HG03442 (cell line): ENCODE results near the gene OR1K1.
"Not testable (repeated sequence)": the region's sequence is repeated elsewhere in the genome, so short reads cannot be mapped to it uniquely, and the experiment has no call there.

Experiments
- ATAC-seq: cut with Tn5 transposase; IDR thresholded peaks from one replicate; pipeline ENCODE4 v1.9.1; 2021; ENCODE audit warnings: mild to moderate bottlenecking, moderate library complexity; ENCODE audit not compliant: unreplicated experiment

The OR1K1 gene, protein sequence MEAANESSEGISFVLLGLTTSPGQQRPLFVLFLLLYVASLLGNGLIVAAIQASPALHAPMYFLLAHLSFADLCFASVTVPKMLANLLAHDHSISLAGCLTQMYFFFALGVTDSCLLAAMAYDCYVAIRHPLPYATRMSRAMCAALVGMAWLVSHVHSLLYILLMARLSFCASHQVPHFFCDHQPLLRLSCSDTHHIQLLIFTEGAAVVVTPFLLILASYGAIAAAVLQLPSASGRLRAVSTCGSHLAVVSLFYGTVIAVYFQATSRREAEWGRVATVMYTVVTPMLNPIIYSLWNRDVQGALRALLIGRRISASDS

DNA sequence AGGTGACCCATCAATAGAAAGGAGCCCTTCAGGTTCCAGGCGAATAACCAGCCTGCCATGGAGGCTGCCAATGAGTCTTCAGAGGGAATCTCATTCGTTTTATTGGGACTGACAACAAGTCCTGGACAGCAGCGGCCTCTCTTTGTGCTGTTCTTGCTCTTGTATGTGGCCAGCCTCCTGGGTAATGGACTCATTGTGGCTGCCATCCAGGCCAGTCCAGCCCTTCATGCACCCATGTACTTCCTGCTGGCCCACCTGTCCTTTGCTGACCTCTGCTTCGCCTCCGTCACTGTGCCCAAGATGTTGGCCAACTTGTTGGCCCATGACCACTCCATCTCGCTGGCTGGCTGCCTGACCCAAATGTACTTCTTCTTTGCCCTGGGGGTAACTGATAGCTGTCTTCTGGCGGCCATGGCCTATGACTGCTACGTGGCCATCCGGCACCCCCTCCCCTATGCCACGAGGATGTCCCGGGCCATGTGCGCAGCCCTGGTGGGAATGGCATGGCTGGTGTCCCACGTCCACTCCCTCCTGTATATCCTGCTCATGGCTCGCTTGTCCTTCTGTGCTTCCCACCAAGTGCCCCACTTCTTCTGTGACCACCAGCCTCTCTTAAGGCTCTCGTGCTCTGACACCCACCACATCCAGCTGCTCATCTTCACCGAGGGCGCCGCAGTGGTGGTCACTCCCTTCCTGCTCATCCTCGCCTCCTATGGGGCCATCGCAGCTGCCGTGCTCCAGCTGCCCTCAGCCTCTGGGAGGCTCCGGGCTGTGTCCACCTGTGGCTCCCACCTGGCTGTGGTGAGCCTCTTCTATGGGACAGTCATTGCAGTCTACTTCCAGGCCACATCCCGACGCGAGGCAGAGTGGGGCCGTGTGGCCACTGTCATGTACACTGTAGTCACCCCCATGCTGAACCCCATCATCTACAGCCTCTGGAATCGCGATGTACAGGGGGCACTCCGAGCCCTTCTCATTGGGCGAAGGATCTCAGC lies at the start of gene OR1K1:
Gene OR1K1, plus strand, starts transcription at position 58 of the 995 bp plus-strand sequence. Its CDS starts 0 bp downstream, at position 58.
- ATAC-seq = no peak

DNA sequence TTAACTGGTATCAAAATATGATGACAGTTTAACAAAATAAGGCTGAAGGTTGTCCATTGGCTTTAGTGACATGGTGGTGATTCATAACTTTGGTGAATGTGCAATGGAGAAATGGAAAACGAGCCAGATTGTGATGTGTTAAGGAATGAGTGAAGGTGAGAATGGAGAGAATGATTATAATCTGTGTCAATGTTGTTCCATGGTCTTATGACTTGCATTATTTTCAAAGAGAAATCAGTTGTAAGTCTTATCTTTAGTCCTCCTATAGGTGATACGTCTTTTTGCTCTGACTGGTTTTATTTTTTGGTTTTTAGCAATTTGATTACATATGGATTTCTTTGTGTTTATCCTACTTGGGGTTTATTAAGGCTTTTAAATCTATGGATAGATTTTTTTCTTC lies 45.1 kb upstream of the OR1K1 start:
- ATAC-seq = no peak

DNA sequence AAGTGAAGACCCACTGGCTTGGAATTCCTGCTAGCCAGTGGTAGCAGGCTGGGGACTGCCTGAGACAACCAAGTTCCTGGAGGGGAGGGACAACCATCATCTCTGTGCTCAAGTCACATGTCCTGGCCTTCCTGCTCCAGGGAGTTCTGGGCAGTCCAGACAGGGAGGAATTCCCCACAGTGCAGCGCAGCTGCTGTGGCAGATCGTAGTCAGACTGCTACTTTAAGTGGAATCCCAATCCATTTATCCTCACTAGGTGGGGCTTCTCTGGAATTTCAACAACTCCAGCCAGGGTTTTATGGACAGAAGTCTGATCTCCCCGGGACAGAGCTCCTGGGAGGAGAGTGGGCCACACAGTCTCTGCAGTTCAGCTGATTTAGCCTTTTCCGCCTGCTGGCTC lies 32.1 kb upstream of the OR1K1 start:
- ATAC-seq = no peak

DNA sequence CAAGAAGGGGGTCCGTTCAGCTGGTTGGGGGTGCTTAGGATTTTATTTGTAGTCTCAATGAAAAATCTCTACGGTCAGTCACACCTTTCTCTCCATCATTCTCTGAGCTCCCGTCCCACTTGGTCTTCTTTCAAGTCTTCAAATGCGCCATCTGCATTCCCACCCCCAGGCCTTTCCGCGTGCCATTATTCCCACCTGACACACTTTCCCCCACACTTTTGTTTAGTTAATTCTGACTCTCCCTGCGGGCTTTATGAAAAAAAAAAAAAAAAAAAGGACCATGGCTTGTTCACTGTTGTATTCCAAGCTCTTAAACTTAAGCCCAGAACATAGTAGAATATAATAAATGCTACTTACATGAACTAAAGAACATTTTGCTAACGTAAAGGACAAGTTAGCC lies 22.9 kb upstream of the OR1K1 start:
- ATAC-seq = no peak

DNA sequence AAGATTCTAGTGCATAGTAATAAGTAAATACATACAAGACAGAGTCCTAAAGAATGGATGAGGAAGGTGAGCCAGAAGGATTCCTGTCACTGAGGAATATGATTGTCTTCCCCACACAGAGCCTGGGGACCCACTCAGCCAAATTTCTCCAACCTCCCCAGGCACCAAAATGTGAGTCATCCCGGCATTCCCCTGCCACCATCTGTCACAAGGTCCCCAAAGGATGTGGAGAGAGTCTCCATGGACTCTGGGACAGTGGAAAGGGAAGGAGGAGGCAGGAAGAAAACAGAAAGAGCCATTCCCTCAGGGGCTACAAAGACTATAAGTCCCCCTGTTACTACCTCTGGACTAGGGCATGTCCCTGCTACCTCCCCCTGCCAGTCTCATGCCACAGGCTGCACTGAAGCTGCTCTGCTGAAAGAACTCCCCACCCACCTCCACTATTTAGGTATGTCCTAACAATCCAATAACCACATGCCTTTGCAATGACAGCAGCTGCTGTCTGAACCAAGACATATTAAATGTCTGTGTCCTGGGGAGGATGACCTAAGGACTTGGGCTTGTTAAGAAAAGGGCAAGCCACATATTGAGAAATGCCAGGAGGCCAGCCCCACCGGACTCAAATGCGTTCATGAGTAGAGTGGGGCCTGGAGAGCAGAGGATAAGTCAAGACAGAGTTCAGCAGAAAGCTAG lies 21.8 kb upstream of the OR1K1 start:
- ATAC-seq = no peak

DNA sequence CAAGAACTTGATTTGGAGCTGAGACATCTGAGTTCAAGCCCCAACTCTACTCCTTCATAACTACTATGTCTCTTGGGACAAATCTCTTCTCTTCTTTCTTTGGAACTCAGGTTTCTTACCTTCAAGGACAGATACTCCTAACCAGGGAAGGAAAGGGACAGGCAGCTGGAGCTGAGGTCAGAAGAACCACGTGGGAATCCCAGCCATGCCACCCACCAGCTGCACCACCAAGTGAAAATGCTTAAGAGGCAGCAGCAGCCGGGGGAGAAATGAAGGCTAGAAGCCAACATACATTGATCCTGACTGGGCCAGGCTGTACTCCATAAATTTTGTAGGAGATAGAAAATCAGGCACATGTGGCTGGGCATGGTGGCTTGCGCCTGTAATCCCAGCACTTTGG lies 20.7 kb upstream of the OR1K1 start:
- ATAC-seq = no peak

GRCh38 chr9:122780026-122780425 lies 19.9 kb upstream of the OR1K1 start:
- no peak for ATAC-seq

- ATAC-seq = no peak
Measured at GRCh38 chr9:122781671-122782070, 18.3 kb upstream of the OR1K1 start.

DNA sequence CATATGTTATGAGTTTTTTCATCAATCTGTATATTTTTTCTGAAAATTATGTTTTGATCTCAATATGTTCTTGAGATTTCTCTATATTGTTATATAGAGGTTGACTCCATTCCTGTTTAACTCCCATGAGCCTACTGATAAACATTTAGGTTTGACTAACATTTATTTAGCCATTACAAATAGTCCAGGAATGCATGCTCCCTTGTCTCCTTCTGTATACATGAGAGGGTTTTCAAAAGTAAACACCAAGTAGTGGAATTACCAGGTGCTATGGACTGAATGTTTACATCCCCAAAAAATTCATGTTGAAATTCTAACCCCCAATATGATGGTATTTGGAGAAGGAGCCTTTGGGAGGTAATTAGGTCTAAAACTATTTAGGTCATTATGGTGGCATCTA lies 14.7 kb upstream of the OR1K1 start:
- ATAC-seq = no peak

- ATAC-seq = no peak
Measured at GRCh38 chr9:122786338-122786737, 13.6 kb upstream of the OR1K1 start.

DNA sequence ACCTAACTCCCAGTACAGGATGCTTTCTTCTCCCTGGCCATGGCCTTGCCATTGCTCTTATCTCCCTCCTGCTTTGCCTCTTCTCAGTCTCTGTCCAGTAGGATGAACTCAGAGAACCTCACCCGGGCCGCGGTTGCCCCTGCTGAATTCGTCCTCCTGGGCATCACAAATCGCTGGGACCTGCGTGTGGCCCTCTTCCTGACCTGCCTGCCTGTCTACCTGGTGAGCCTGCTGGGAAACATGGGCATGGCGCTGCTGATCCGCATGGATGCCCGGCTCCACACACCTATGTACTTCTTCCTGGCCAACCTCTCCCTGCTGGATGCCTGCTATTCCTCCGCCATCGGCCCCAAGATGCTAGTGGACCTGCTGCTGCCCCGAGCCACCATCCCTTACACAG lies 11.1 kb upstream of the OR1K1 start, which contains the start of gene OR5C1:
Gene OR5C1, plus strand, starts transcription at position 103 of the 400 bp plus-strand sequence. Its CDS starts 0 bp downstream, at position 103.
- ATAC-seq = no peak

DNA sequence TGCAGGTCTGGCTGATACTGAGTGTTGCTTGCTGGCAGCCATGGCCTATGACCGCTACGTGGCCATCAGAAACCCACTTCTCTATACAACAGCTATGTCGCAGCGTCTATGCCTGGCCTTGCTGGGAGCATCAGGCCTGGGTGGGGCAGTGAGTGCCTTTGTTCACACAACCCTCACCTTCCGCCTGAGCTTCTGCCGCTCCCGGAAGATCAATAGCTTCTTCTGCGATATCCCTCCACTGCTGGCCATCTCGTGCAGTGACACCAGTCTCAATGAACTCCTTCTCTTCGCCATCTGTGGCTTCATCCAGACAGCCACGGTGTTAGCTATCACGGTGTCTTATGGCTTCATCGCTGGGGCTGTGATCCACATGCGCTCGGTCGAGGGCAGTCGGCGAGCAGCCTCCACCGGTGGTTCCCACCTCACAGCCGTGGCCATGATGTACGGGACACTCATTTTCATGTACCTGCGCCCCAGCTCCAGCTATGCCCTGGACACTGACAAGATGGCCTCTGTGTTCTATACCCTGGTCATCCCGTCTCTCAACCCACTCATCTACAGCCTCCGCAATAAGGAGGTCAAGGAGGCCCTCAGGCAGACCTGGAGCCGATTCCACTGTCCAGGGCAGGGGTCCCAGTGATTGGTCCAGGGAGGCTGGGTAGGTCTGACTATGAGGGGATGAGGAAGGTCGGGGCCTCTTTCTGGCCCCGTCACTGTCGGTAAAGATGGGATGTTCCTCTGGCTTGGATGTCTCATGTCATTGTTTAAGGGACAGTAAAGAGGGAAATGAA lies 10.5 kb upstream of the OR1K1 start:
- no peak for ATAC-seq

DNA sequence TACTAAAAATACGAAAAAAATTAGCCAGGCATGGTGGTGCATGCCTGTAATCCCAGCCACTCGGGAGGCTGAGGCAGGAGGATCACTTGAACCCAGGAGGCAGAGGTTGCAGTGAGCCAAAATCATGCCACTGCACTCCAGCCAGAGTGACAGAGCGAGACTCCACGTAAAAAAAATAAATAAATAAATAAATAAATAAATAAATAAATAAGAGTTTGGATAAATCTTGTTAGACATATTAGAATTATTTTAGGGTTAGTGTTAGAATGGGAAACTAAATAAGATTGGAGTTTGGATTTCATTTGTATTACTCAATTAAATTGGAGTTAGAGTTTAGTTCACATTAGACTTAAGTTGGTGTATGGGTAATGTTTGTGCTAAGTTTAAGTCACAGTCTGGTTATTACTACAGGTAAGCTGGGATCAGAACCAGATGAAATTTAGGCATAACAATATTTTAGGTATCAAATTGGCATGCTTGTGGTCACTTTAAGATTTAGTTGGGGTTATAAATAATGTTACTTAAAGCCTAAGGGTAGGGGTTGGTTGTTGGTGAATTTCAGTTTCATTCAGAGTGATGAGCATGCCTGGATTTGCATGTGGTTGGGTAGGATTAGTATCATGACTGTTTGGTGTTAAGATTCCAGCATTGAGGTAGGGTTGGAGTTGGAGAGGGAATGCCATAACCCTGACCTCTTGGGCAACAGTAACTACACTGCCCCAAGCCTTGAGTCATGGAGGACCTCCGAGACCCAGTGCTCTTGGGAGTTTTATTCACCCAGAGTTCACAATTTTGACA lies 7.9 kb upstream of the OR1K1 start:
- ATAC-seq = no peak

DNA sequence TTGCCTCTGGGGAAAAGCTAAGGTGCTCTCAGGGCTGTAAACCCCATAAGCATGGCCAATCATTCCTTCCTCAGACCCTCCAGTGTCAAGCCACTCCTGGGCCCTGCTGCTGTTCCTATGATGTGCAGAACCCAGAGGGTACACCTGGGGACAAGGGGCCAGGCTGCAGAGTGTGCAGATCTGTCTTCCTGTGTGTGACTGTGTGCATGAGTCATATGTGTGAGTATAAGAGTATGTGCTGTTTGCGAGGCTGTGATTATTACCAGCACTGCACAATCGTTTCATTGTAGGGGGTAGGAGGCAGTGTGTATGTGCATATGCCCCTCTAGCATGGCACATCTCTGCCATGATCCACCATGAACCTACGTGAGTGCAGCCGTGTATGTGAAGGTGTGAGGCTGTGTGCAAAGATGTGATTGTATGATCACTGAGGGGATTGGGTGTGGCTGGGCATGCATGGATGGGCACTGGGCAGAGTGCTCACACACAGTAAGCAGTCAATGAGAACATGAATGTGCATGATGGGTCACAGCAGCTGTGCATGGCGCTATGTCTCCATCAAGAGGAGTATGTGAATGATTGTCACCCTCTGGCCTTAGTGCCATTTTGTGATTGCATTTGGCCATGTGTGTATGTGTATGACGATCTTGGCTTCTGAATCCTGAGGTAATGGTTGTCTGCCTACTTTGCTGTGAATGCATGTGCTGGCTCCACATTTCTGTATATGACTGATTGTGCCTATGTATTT lies 2.4 kb upstream of the OR1K1 start:
- no peak for ATAC-seq

DNA sequence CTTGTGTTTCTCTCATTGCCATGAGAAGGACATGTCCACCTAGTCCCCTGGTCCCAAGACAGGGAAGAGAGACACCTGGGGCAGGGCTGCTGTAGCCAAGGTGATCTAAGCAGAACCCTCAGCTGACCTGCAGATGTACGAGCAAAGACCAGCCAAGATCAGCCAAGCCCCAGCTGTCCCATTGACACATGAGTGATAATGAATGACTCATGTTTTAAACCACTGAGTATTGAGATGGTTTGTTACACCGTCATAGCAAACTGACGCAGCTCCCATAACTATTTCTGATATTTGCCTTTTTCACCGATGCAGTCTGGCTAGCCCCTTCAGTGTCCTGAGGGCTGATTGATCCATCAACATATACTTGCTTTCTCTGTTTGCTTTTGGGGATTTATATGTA lies 6.7 kb downstream of the OR1K1 start:
- no peak for ATAC-seq

- ATAC-seq = peak; percentile 53
Measured at GRCh38 chr9:122807271-122807900, 7.5 kb downstream of the OR1K1 start.

GRCh38 chr9:122808141-122808540 lies 8.2 kb downstream of the OR1K1 start:
- ATAC-seq = no peak

DNA sequence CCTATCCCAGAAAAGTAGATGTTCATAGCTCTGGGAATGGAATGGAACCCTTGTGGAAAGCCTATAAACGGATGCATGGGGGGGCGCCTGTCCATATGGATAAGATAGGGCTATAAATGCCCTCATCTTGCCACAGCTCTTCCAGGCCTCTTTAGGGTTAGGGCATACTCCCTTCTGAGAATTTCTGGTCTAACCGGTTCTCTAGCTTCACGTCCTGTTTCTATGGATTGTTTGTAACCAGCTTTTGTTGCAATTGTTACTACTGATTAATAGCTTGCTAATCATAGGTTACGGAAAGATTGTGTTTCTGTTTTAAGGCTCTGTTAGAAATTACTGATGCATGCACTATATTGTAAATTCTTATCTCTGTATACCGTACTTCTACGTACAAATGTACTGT lies 9.3 kb downstream of the OR1K1 start:
- not testable (repeated sequence) for ATAC-seq
